HG02798 (cell line): ENCODE measurements around the gene LRRTM4.
"Not testable (repeated sequence)": the region's sequence is repeated elsewhere in the genome, so short reads cannot be mapped to it uniquely, and the experiment has no call there.

Source experiments
- ATAC-seq: cut with Tn5 transposase; IDR thresholded peaks from one replicate; pipeline ENCODE4 v1.9.1; 2021; ENCODE audit warnings: mild to moderate bottlenecking; ENCODE audit not compliant: unreplicated experiment, poor library complexity

Gene LRRTM4

DNA sequence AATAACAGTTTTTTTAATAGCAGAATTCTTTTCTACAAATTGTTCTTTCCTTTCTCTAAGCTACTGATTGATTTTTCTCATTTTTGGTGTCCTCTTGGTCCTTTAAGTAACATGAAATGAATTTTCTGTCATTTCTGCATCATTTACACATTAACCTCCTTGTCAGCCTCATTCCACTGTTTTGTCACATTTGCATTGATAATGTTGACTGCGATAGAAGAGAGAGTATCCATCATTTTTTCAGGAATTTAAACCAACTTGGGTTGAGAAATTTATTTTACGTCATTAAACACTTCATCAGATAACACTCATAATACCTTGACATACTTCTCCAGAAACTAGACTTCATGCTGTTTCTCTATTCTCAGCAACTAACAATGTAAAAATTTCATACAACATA, 422.2 kb downstream of the LRRTM4 start:
- ATAC-seq: no peak

DNA sequence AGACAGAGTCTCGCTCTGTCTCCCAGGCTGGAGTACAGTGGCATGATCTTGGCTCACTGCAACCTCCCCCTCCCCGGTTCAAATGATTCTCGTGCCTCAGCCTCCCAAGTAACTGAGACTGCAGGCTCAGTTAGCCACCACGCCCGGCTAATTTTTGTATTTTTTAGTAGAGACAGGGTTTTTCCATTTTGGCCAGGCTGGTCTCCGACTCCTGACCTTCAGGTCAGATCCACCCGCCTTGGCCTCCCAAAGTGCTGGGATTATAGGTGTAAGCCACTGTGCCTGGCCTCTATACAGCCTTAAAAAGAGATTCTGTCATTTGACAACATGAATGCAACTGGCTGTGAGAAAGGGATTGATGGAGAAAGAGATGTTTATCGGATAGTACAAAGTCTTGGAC, 426.7 kb downstream of the LRRTM4 start:
- ATAC-seq: not testable (repeated sequence)

DNA sequence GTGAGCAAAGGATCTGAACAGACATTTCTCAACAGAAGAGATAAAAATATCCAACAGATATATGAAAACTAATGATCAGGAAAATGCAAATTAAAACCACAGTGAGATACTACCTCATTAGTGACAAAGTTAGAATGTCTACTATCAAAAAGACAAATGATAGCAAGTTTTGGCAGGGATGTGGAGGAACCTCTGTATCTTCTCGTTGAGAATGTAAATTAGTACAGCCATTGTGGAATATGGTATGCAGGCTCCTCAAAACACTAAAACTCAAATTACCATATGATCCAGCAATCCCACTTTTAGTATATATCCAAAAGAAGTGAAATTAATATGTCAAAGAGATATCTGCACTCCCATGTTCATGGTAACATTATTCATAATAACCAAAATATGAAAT, 427.1 kb downstream of the LRRTM4 start:
- no peak for ATAC-seq

DNA sequence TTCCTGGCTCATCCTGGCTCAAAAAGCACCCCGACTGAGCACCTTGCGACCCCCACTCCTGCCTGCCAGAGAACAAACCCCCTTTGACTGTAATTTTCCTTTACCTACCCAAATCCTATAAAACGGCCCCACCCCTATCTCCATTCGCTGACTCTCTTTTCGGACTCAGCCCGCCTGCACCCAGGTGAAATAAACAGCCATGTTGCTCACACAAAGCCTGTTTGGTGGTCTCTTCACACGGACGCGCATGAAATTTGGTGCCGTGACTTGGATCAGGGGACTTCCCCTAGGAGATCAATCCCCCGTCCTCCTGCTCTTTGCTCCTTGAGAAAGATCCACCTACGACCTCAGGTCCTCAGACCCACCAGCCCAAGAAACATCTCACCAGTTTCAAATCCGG, 433.8 kb downstream of the LRRTM4 start:
- ATAC-seq: not testable (repeated sequence)

DNA sequence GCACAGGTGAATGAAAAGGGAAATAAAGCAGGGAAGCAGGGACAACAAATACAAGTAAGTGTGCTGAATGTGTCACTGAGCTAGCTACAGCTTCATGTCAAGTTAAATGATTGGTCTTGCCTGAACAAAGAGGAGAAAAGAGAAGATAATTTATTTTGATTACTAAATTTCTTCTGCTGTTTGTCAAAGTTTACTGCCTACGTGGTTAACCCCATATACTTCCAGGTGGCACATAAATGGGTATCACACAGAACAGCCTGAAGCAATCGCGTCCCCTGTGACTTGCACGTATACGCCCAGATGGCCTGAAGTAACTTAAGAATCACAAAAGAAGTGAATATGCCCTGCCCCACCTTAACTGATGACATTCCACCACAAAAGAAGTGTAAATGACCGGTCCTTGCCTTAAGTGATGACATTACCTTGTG, 434.2 kb downstream of the LRRTM4 start:
- ATAC-seq: no peak

DNA sequence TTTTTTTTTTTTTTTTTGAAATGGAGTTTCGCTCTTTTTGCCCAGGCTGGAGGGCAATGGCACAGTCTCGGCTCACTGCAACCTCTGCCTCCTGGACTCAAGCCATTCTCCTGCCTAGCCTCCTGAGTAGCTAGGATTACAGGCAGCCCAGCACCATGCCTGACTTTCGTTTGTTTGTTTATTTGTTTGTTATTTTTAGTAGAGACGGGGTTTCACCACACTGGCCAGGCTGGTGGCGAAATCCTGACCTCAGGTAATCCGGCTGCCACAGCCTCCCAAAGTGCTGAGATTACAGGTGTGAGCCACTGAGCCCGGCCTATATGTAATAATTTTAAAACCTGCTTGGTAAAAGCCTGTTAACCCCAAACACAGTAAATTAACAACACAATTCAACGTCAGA, 435.7 kb downstream of the LRRTM4 start:
- no peak for ATAC-seq

DNA sequence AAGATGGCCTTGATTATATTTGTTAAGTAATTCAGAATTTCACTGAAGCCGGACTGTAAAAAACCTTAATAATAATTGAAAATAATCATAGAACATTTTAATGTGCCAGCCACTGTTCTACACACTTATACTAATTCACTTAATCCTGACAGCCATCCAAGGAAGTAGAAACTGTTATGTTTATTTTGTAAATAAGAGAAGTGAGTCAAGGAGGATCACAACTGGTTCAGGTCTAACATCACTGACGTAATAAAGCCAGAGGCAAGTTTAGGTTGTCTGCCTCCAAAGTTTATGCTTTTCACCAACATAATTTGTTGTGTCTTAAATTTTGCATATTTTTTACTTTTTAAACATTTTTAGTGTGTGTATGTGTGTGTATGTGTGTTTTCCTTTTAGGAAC, 436.1 kb downstream of the LRRTM4 start:
- ATAC-seq: no peak

DNA sequence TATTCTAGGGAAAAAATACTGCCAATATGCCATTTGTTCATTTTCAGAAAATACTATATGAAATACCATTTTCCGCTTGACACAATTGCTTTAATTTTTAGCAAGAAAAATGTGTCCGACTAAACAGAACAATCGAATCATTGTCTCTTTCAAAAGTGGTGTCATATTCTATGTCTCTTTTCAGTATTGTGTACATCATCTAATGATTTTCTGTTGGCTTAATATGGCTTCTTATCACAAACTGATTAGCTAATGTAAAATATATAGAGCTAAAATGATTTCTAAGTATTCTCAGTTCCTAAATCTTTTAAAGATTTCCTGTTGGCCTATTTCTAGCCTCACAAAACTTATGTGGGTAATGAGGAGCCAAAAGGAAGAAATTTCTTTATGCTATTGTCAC, 436.6 kb downstream of the LRRTM4 start:
- ATAC-seq: no peak

DNA sequence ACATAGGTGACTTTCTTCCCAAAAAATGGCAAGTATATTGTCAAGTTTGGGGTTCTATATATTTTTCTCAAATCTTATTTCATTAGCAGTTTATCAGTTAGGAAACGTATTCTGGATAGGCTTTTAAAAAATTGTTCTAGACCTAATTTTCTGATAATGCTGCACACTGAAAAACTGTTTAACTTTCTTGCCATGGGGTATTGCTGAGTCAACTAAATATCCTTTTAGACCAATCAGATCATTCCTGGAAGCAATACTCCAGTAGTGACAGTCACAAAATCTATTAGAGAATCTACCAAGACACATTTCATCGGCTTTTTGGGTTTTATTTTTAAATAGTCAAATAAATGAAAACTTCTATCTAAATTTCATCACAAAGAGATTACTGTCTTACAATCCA, 440.6 kb downstream of the LRRTM4 start:
- no peak for ATAC-seq

DNA sequence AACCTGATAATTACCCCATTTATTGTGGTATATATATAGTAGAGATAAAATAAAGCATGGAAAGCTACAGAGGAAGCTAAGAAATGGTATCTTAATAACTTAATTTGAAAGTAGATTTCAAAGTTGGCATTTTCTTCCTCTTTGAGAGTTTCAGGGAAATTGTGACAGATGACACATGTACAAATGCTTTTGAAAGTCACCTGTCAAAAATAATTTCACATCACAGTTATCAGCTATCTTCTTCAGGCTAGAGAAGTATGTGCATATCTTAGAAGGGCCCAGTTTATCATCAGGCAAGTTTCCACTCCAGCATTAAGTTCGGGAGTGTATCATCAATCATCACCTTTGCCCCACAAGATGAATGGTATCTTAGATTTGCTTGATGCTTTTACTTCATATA, 457.9 kb downstream of the LRRTM4 start:
- no peak for ATAC-seq

DNA sequence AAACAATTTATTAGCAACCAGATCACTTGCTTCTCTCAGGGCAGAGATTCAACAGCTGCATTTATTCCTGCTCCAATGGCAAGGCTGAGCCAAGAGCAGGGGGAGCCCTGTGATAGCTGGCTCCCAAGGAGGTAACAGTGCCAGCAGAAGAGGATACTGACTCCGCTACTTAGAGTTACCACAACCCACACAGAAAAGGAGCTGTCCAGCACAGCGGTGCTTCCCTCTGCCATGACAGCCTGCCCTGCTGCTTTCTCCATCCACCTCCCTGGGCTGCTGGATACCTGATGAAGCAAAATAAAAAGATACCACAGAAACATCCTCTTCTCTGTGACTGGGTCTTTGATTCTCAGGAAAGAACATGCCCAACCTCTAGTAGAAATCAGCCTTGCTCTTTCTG, 467.2 kb downstream of the LRRTM4 start:
- no peak for ATAC-seq

DNA sequence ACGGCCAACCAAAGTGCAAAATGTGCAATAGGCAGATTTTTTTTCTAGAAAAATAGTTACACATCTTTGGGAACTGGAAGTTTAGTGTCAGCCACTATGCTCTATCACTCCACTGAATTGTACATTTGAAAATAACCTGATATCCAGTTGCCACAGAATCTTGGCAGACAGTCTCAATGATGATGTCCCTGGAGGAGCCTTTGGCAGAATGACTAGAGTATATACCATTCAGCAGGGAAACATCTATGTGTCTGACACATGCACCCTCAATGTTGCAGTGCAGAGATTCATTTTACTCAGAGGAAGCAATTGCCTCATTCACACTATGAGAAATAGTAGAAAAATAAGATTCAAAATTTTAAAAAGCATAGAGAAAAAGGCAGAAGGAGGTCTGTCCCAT, 475.8 kb downstream of the LRRTM4 start:
- ATAC-seq: no peak

DNA sequence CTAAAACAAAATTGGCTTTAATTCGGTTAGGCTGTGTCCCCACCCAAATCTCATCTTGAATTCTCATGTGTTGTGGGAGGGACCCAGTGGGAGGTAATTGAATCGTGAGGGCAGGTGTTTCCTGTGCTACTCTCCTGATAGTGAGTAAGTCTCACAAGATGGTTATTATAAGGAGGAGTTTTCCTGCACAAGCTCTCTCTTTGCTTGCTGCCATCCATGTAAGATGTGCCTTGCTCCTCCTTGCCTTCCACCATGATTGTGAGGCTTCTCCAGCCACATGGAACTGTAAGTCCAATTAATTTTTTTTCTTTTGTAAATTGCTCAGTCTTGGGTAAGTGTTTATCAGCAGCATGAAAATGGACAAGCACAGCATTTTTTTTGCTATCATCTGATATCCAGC, 476.7 kb downstream of the LRRTM4 start:
- not testable (repeated sequence) for ATAC-seq

DNA sequence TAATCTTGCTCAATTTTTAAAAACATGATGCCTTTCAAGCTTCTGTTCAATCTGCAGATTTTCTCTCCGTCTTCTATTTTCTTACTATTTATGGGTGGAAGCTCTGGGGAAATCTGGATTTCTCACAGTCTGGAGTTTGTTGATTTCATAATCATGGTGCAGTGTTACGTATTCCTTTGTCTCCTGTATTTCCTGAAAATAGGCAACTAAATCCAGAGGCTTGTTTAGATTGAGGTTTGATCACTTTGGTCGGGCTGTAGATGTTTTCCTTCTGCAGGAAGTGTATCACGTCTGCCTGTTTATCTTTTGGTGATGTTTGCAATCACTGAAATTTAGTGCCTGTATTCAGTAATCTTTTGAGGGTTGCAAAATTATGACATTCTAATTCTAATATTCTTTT, 487.7 kb downstream of the LRRTM4 start:
- no peak for ATAC-seq

DNA sequence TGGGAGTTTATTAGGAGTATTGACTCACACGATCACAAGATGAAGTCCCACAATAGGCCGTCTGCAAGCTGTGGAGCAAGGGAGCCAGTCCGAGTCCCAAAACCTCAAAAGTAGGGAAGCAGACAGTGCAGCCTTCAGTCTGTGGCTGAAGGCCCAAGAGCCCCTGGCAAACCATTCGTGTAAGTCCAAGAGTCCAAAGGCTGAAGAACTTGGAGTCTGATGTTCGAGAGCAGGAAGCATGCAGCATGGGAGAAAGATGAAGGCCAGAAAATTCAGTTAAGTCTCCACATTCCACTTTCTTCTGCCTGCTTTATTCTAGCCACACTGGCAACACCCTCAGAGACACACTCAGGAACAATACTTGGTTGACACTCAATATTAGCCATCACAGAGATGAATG, 492.9 kb downstream of the LRRTM4 start:
- ATAC-seq: not testable (repeated sequence)

DNA sequence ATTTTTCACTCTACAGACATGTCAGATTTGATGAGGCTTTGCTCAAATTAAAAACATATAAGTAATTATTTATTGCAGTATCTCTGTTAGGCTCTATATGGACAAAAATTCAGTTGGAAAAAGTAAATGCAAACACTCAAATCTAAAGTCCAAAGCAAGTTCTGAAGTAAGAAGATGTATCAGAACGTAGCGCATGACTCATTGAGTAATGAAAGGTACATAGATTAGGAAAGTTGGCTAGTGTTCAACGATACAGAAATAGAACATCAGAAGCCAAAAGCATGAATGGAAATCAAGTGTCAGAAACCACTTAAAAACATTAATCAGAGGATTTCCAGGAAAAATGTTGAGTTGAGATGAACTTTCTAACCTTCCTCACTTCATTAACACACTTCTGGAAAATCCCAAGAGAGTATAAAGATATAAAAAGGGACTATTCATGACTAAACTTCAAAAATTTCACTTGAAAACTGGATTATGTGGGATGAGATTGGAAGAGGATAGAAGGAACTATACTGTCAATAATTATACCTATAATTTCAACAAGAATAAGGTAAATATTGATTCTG, 494.1 kb downstream of the LRRTM4 start:
- ATAC-seq: no peak

DNA sequence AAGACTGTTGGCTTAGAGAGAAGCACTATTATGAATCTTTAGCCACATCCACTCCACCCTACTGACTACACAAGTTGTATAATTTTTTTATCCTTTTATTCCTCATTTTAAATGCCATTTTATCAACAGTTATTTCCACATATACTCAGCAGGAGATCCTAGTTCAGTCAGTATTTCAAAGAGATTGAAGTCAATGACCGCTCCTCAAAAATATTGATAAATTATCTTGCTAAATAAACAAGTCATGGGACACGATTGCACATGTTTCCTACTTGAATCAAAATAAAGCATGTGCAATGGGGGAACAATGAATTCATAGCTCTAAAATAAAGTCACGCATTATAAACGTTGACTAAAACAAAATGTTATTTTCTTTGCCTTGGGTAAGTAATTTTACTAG, 496.5 kb downstream of the LRRTM4 start:
- no peak for ATAC-seq

DNA sequence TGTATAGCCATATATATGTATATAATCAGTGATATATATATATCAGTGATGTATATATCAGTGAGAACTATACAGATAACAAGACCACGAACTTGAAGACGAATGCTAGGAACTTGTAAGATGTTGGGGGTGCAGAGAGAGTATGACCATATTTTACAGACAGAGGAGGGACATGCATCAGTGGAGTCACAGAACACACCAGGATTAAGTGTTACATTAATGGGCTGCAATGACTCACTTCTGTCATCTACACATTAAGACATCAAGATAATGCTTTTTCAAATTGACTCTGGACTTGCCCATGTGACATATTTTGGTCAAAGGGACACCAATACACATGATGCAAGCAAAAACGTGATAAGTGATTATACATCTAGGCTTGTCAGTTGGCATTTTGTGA, 501.0 kb downstream of the LRRTM4 start:
- no peak for ATAC-seq

DNA sequence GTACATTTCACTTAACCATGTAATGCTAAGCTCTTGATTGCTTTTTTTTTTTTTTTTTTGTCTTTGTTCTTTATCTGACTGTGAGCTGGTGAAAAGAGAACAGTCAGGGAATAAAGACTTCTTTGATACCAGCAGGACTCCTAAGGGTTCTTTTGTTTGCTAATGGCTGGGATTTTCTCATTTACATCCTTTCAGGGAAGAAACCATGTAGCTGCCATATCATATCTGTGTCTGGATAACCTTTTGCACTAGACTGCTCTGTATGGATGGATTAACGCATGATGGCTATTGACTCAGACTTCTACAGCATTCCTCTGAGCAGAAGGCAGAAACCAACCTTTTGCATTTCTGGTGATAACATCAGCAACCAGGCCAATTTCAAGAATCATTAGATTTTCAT, 504.0 kb downstream of the LRRTM4 start:
- ATAC-seq: no peak

DNA sequence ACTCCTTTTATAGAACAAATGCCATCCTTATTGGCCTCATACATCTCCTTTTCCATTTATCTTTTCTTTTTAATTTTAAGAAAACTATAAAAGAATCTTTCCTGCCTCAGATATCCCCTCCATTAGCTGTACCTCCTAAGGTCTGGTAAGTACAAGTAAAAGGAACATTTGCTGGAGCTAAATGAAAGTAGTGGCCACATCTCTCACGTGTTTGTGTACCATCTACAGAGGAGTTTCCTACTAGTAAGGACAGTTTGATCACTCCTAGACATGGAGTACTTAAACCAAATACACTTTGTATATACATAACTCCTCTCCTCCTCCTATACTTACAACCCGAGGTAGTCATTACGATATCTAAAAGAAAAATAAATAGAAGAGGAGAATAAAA, 504.8 kb downstream of the LRRTM4 start:
- no peak for ATAC-seq

DNA sequence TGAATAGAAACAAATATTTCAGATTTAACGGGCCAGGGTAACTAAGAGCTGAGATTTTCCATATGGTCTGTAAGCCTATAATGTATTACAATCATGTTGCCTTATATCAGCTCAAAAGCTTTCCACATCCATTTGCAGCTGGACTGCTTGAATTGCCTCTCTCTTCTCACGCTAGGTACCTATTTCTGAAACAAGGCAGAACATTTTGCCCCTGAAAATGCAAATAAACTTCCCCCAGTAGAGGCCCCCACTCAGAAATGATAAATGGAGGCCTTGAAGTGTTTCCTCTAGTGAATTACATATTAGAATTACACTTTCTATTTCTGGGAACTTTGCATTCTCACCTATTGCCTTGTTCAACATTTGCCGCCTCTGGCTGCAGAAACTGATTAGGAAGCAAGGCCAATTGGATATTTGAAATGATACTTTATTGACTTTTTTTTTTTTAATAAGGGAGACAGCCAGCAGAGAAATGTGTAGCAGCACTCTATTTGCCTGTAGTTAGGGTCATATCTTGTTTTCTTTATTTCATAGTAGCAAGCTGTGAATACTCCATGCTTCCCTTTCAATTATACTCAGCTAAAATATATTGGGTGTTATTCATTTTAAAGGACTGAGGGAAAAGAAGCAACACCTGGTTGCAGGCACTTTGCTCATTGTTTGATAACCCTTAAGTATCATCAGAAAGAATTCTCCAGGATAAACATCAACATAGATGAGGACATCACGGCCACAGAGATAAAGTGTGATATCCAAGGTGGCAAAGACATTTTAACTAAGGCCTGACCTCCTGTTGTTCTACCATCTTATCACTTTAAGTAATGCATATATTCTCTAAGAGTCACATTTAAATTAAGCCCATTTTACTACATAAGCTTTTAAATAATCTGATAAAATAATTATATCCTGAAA, 505.5 kb downstream of the LRRTM4 start:
- ATAC-seq: no peak

DNA sequence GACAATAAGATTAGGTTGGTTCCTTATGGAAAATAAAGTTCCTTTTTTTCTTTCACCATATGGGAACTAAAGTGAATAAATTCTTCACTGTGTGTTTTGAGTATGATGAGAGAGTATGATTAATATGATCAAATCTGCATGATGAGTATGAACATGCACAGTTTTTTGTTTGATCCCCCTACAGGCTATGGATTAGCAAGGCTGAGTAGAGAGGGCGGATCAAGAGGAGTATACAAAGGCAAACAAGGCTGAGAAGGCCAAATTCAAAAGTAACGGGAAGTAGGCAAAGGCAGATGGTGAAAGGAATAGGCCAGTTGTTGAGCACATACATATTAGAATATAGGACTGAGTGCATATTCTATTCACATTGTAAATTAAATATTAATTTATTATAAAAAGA, 508.2 kb downstream of the LRRTM4 start:
- ATAC-seq: no peak
